Small intestine (tissue), 7 donors: Measurements from ENCODE around the gene C6orf47. TPM values are rescaled to one million over a fixed set of nuclear protein-coding genes. Genes with fewer than 3 reads are reported as not detected.

Source experiments
- DNase-seq, 2 donors: peaks; one replicate each; pipeline versions ENCODE4 v3.0.0 to v3.0.0-alpha.2; 2013
- FAIRE-seq: peaks from 2 replicates; lab custom pipeline; 2012; peaks lifted over from hg19 to GRCh38; lab: Jason Lieb, UNC
- H3K27ac ChIP-seq, 3 donors: one replicate each; pipeline ENCODE4 v1.5.1; 2013; ENCODE audit warnings: low read length in 2 of 3, mild to moderate bottlenecking in 2 of 3, control low read depth in 1 of 3, inconsistent platforms in 1 of 3, low read depth in 1 of 3, moderate library complexity in 1 of 3
- H3K27me3 ChIP-seq, 3 donors: one replicate each; pipeline ENCODE4 v1.6.1; 2013; ENCODE audit warnings: low read length in 3 of 3, inconsistent platforms in 1 of 3; ENCODE audit not compliant: control insufficient read depth in 3 of 3, insufficient read depth in 3 of 3
- H3K36me3 ChIP-seq, 3 donors: one replicate each; pipeline ENCODE4 v1.6.1; 2013; ENCODE audit warnings: low read length in 3 of 3, inconsistent platforms in 1 of 3, low read depth in 1 of 3, mild to moderate bottlenecking in 1 of 3, moderate library complexity in 1 of 3; ENCODE audit not compliant: control insufficient read depth in 3 of 3, insufficient read depth in 2 of 3
- H3K4me1 ChIP-seq, 3 donors: one replicate each; pipeline ENCODE4 v1.6.1; 2013; ENCODE audit warnings: low read length in 2 of 3, inconsistent platforms in 1 of 3, low read depth in 1 of 3, mild to moderate bottlenecking in 1 of 3, moderate library complexity in 1 of 3; ENCODE audit not compliant: control insufficient read depth in 3 of 3, insufficient read depth in 2 of 3
- H3K4me3 ChIP-seq, 3 donors: one replicate each; pipeline ENCODE4 v1.5.1; 2013; ENCODE audit warnings: low read length in 3 of 3, control low read depth in 1 of 3, inconsistent platforms in 1 of 3, low read depth in 1 of 3, mild to moderate bottlenecking in 1 of 3, moderate library complexity in 1 of 3
- H3K9me3 ChIP-seq, 2 donors: one replicate each; pipeline ENCODE4 v1.6.1; 2013; ENCODE audit warnings: low read depth in 1 of 2, low read length in 1 of 2; ENCODE audit not compliant: control insufficient read depth in 2 of 2, insufficient read depth in 1 of 2
- WGBS, 3 donors: extraction: QIAGEN DNeasy Blood & Tissue Kit; methylation state at CpG; one replicate each; pipeline ENCODE4 v1.1.7; 2013; 5-methylcytosine and 5-hydroxymethylcytosine counted together
- polyA plus RNA-seq, 4 donors: library from polyadenylated mRNA; stranded (reverse) in 3 of 4; unstranded in 1 of 4; fragments of 200-250 nt in 3 of 4; fragments of 120-200 nt in 1 of 4; gene quantifications; one replicate each; pipeline versions ENCODE4 v1.2.1 to v1.2.3, GENCODE V29; 2013
- donor health status: healthy with polysubstance abuse.
- donor health status: control.
- donor health status: control.
- donor health status: Bipolar disorder and iron deficiency.
- donor health status: healthy.

Gene C6orf47
- polyA plus RNA-seq, 4 donors: 17.3 to 29.1 (median 23.2) TPM

DNA sequence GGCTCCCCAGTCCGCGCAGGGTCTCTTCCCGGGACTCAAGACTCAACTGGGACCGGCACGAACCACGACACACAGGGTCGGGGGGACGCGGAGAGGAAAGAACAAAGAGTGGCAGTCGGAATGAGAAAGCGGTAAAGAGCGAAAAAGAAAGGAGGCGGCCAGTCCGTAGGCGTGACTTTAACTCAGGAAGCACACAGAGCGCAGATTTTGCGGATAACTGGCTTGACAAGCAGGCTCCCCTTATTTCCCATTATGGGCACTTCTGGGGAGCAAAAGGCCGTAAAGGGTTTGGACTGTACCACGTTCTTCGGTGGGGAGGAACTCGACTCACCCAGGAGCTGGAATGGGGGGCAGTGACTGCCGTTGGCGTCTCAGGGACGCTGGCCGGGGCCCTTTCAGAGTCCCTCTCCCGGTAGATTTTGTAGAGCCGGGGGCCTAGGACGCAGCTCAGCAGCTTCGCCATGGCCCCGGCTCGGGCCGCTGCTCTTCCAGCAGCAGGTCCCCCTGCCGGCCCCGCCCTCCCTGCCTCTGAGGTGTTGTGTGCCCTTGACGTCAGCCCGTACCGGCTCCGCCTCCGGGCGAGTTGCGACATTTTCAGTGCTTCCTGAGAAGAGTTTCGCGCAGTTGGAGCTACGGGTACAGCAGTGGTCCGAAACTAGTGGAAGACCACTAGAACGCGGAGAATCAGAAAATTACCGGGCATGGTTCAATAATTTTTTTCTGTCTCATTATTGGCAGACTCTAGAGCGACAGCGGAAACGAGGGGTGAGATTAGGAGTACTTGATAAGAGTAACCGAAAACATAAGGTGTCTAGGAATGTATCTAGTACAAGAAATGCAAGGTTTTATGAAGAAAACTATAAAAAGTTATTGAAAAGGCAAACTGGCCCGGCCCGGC is 42.5 kb upstream of the C6orf47 start, which contains the start of gene ABHD16A:
Gene ABHD16A, minus strand, starts transcription at position 506 of the 898 bp plus-strand sequence. Its CDS starts 43 bp downstream, at position 463.
- peaks cover 0 to 28% (median 0%) of the 10 kb centered on the region in 3 donors for H3K36me3 ChIP-seq
- no peaks in the 10 kb centered on the region for H3K27me3 ChIP-seq
- no peaks in the 10 kb centered on the region for H3K9me3 ChIP-seq
- peak within 1 kb of the TSS; percentile 97 to 98 (median 98) for H3K27ac ChIP-seq
- peak within 1 kb of the TSS; percentile 46 to 88 (median 69) for H3K4me3 ChIP-seq
- FAIRE-seq: no peak
- H3K4me1 ChIP-seq: peaks cover 0 to 21% (median 4%) of the 10 kb centered on the region in 3 donors
- WGBS, 3 donors: 1% methylated on average over 54 of the region's 54 CpGs
- DNase-seq: peak; percentile 98 to 100

- Histone ChIP-seq H3K36me3 (peaks cover 0 to 32% (median 3%) of the 10 kb centered on the region in 3 donors), H3K9me3 (no peaks in the 10 kb centered on the region), H3K27ac (peak overlapping the region; percentile 97 to 98 (median 98)), H3K4me1 (peaks cover 0 to 21% (median 4%) of the 10 kb centered on the region in 3 donors), H3K4me3 (peak overlapping the region; percentile 46 to 88 (median 69)), H3K27me3 (no peaks in the 10 kb centered on the region)
- no peak for FAIRE-seq
- 1% methylated on average over 10 of the region's 10 CpGs for WGBS, 3 donors
- no peak for DNase-seq
These were observed 41.8 kb upstream of the C6orf47 start for GRCh38 chr6:31702405-31702818.

- peaks cover 0 to 36% (median 4%) of the 10 kb centered on the region in 3 donors for H3K36me3 ChIP-seq
- no peaks in the 10 kb centered on the region for H3K27me3 ChIP-seq
- H3K9me3 ChIP-seq: no peaks in the 10 kb centered on the region
- FAIRE-seq (no peak), DNase-seq (peak; percentile 49 to 55)
- H3K4me3 ChIP-seq: peak overlapping the region; percentile 46 to 88 (median 69)
- peaks cover 0 to 21% (median 4%) of the 10 kb centered on the region in 3 donors for H3K4me1 ChIP-seq
- WGBS, 3 donors: 19 to 27% (median 25%) methylated on average over 7 of the region's 7 CpGs
- H3K27ac ChIP-seq: peak overlapping the region in 2 of 3 donors; percentile 97 to 98
These were observed 41.3 kb upstream of the C6orf47 start for GRCh38 chr6:31701666-31702404.

GRCh38 chr6:31700740-31701401 is 40.3 kb upstream of the C6orf47 start:
- no peak for FAIRE-seq

DNA sequence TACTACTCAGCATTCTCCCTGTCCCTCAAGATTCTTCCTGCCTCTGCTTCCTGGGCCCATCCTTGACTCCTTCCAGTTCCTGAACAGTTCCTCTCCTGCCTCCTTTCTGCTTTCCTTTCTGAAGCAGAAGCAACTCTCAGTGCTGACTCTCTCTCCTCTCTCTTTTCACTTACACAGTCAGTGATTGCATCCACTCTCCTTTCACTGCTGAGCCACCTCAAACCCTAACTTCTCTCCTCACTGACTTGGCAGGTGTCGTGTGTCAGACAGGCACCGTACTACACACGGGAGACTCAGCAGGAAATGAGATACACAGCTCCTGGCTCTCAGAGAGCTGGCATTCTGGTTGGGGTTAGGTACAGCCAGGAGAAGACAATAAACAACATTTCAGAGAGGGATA is 37.0 kb upstream of the C6orf47 start:
- DNase-seq (no peak), FAIRE-seq (no peak)
- Histone ChIP-seq H3K27me3 (no peaks in the 10 kb centered on the region), H3K4me3 (no peak overlapping the region), H3K9me3 (no peaks in the 10 kb centered on the region), H3K27ac (no peak overlapping the region), H3K4me1 (peaks cover 0 to 18% (median 4%) of the 10 kb centered on the region in 3 donors), H3K36me3 (peaks cover 7 to 76% (median 9%) of the 10 kb centered on the region in 3 donors)
- 47 to 62% (median 48%) methylated on average over 3 of the region's 3 CpGs for WGBS, 3 donors

More at GRCh38 chr6:31700740-31701401, 40.3 kb upstream of the C6orf47 start:
- Histone ChIP-seq H3K27me3 (no peaks in the 10 kb centered on the region), H3K36me3 (peaks cover 0 to 45% (median 4%) of the 10 kb centered on the region in 3 donors), H3K27ac (peak overlapping the region in 2 of 3 donors; percentile 21 to 39), H3K4me3 (no peak overlapping the region), H3K4me1 (peaks cover 0 to 21% (median 4%) of the 10 kb centered on the region in 3 donors), H3K9me3 (no peaks in the 10 kb centered on the region)
- 45 to 72% (median 64%) methylated on average over 5 of the region's 5 CpGs for WGBS, 3 donors
- DNase-seq: peak in 1 of 2 donors; percentile 50

- Histone ChIP-seq H3K36me3 (peaks cover 9 to 86% (median 14%) of the 10 kb centered on the region in 3 donors), H3K9me3 (no peaks in the 10 kb centered on the region), H3K4me3 (no peak overlapping the region), H3K27me3 (no peaks in the 10 kb centered on the region), H3K27ac (no peak overlapping the region), H3K4me1 (peaks cover 0 to 15% (median 0%) of the 10 kb centered on the region in 3 donors)
- 93 to 95% (median 94%) methylated on average over 6 of the region's 6 CpGs for WGBS, 3 donors
- no peak for FAIRE-seq
- no peak for DNase-seq
These were observed 33.0 kb upstream of the C6orf47 start for GRCh38 chr6:31693535-31693934.

GRCh38 chr6:31692886-31693285 is 32.3 kb upstream of the C6orf47 start:
- whole genome bisulfite sequencing, 3 donors: 91 to 96% (median 93%) methylated on average over 8 to 9 of the region's 9 CpGs
- FAIRE-seq (no peak), DNase-seq (no peak)
- H3K4me1 ChIP-seq: peaks cover 0 to 15% (median 0%) of the 10 kb centered on the region in 3 donors
- no peak overlapping the region for H3K27ac ChIP-seq
- no peaks in the 10 kb centered on the region for H3K9me3 ChIP-seq
- no peaks in the 10 kb centered on the region for H3K27me3 ChIP-seq
- H3K4me3 ChIP-seq: no peak overlapping the region
- H3K36me3 ChIP-seq: peaks cover 9 to 91% (median 14%) of the 10 kb centered on the region in 3 donors
